IMR-90 (cell line): ENCODE measurements around the gene CDC5L. TPM values are rescaled to one million over a fixed set of nuclear protein-coding genes. Genes with fewer than 3 reads are reported as not detected.

Experiments
- ATAC-seq: fragments of 200-7000 bp; cut with Tn5 transposase; 2 replicates; pipeline ENCODE4 v1.9.1; 2020; ENCODE audit warnings: low read depth, mild to moderate bottlenecking, moderate library complexity
- BruUV-seq: library from RNA; stranded (reverse); fragments of 400-500 nt; replicated peaks from 2 replicates; lab custom pipeline; 2021; lab: Mats Ljungman, UMichigan
- CTCF ChIA-PET: fragments of 300-600 bp; formaldehyde crosslinking; extraction: SDS; loops from one replicate; lab custom pipeline; 2021; ENCODE audit warnings: antibody characterized with exemption; lab: Yijun Ruan, JAX
- POLR2A ChIA-PET: fragments of 300-600 bp; sonication (Branson Sonifier 250); formaldehyde crosslinking; loops from one replicate; lab custom pipeline; 2022; ENCODE audit warnings: antibody characterized with exemption; ENCODE audit not compliant: unreplicated experiment; lab: Charles Lee
- DNase-seq: peaks from one replicate; pipeline ENCODE4 v3.0.0; 2013
- H2AFZ ChIP-seq: replicated peaks from 2 replicates; pipeline ENCODE3; 2013; ENCODE audit warnings: low read length, mild to moderate bottlenecking; ENCODE audit not compliant: poor library complexity
- H2AK5ac ChIP-seq: 2 replicates; pipeline ENCODE4 v1.6.1; 2013; ENCODE audit warnings: low read depth, low read length, inconsistent platforms
- H2AK9ac ChIP-seq: replicated peaks from 2 replicates; pipeline ENCODE3; 2013; ENCODE audit warnings: mild to moderate bottlenecking, low read depth, low read length, moderate library complexity; ENCODE audit not compliant: poor library complexity
- H2BK120ac ChIP-seq: 2 replicates; pipeline ENCODE4 v1.6.1; 2013; ENCODE audit warnings: low read depth, low read length, inconsistent platforms
- H2BK15ac ChIP-seq: 3 replicates; pipeline ENCODE4 v1.6.1; 2013; ENCODE audit warnings: low read depth, low read length, inconsistent platforms
- H2BK20ac ChIP-seq: 2 replicates; pipeline ENCODE4 v1.6.1; 2013; ENCODE audit warnings: low read depth, mild to moderate bottlenecking, inconsistent platforms, low read length, moderate library complexity
- H2BK5ac ChIP-seq: 2 replicates; pipeline ENCODE4 v1.6.1; 2013; ENCODE audit warnings: mild to moderate bottlenecking, low read depth, low read length, inconsistent platforms; ENCODE audit not compliant: poor library complexity, severe bottlenecking
- H3K14ac ChIP-seq: replicated peaks from 2 replicates; pipeline ENCODE4 v1.6.1; 2013; ENCODE audit warnings: low read depth, low read length, inconsistent platforms
- H3K18ac ChIP-seq: 2 replicates; pipeline ENCODE4 v1.6.1; 2013; ENCODE audit warnings: low read depth, low read length, control low read depth
- H3K23ac ChIP-seq: 2 replicates; pipeline ENCODE4 v1.6.1; 2013; ENCODE audit warnings: low read depth, low read length, inconsistent platforms
- H3K27ac ChIP-seq: 2 replicates; pipeline ENCODE4 v1.5.1; 2013; ENCODE audit warnings: mild to moderate bottlenecking, control low read depth, low read length; ENCODE audit not compliant: insufficient read depth
- H3K27me3 ChIP-seq: 2 replicates; pipeline ENCODE4 v1.6.1; 2013; ENCODE audit warnings: low read length; ENCODE audit not compliant: control insufficient read depth, insufficient read depth
- H3K36me3 ChIP-seq: 2 replicates; pipeline ENCODE4 v1.6.1; 2013; ENCODE audit warnings: low read length, mixed read lengths; ENCODE audit not compliant: control insufficient read depth, insufficient read depth
- H3K4ac ChIP-seq: 2 replicates; pipeline ENCODE4 v1.6.1; 2013; ENCODE audit warnings: low read depth, low read length, inconsistent platforms
- H3K4me1 ChIP-seq: 2 replicates; pipeline ENCODE4 v1.6.1; 2013; ENCODE audit warnings: low read length, mixed read lengths; ENCODE audit not compliant: control insufficient read depth, insufficient read depth
- H3K4me2 ChIP-seq: 2 replicates; pipeline ENCODE4 v1.6.1; 2013; ENCODE audit warnings: low read depth, mild to moderate bottlenecking, control low read depth, low read length, moderate library complexity
- H3K4me3 ChIP-seq: 2 replicates; pipeline ENCODE4 v1.5.1; 2013; ENCODE audit warnings: low read depth, mild to moderate bottlenecking, control low read depth, low read length, moderate library complexity; ENCODE audit not compliant: insufficient read depth
- H3K56ac ChIP-seq: 2 replicates; pipeline ENCODE4 v1.6.1; 2013; ENCODE audit warnings: low read length, inconsistent platforms; ENCODE audit not compliant: insufficient read depth; ENCODE audit errors: extremely low read depth
- H3K79me1 ChIP-seq, 2 experiments: 2 replicates each; pipeline ENCODE4 v1.6.1; 2013; ENCODE audit warnings: low read length in 2 of 2, inconsistent platforms in 1 of 2, low read depth in 1 of 2
- H3K9ac ChIP-seq: 2 replicates; pipeline ENCODE4 v1.6.1; 2013; ENCODE audit warnings: low read depth, low read length, control low read depth
- H3K9me1 ChIP-seq: 2 replicates; pipeline ENCODE4 v1.6.1; 2013; ENCODE audit warnings: low read length, inconsistent platforms; ENCODE audit not compliant: insufficient read depth
- H3K9me3 ChIP-seq: 2 replicates; pipeline ENCODE4 v1.6.1; 2013; ENCODE audit warnings: low read length; ENCODE audit not compliant: control insufficient read depth, insufficient read depth
- H4K20me1 ChIP-seq: 2 replicates; pipeline ENCODE4 v1.6.1; 2013; ENCODE audit warnings: low read length, inconsistent platforms; ENCODE audit not compliant: insufficient read depth
- H4K5ac ChIP-seq: 2 replicates; pipeline ENCODE4 v1.6.1; 2013; ENCODE audit warnings: mild to moderate bottlenecking, low read depth, low read length, control low read depth
- H4K8ac ChIP-seq, 2 experiments: 2 replicates each; pipeline ENCODE4 v1.6.1; 2013; ENCODE audit warnings: low read depth in 2 of 2, low read length in 2 of 2, control low read depth in 1 of 2, inconsistent platforms in 1 of 2
- H4K91ac ChIP-seq: 2 replicates; pipeline ENCODE4 v1.6.1; 2013; ENCODE audit warnings: low read depth, low read length, inconsistent platforms; ENCODE audit not compliant: insufficient read depth
- BHLHE40 ChIP-seq: fragments of 150-350 bp; IDR thresholded peaks from 2 replicates; pipeline ENCODE4 v1.6.1; 2016; ENCODE audit warnings: mild to moderate bottlenecking, low read depth, low read length
- CEBPB ChIP-seq: IDR thresholded peaks from 2 replicates; pipeline ENCODE4 v1.6.1; 2012; ENCODE audit warnings: low read depth, low read length, improper control_type of control experiment
- CHD1 ChIP-seq: IDR thresholded peaks from 2 replicates; pipeline ENCODE4 v1.6.1; 2012; ENCODE audit warnings: low read depth, low read length, improper control_type of control experiment
- FOS ChIP-seq: fragments of 150-350 bp; IDR thresholded peaks from 2 replicates; pipeline ENCODE4 v1.6.1; 2016; ENCODE audit warnings: low read depth, low read length
- MAFK ChIP-seq: IDR thresholded peaks from 2 replicates; pipeline ENCODE4 v1.6.1; 2012; ENCODE audit warnings: low read depth, low read length, improper control_type of control experiment
- MAZ ChIP-seq: IDR thresholded peaks from 2 replicates; pipeline ENCODE4 v1.6.1; 2012; ENCODE audit warnings: low read depth, mild to moderate bottlenecking, low read length, improper control_type of control experiment, moderate library complexity, borderline replicate concordance
- MXI1 ChIP-seq: IDR thresholded peaks from 2 replicates; pipeline ENCODE4 v1.6.1; 2012; ENCODE audit warnings: low read depth, mild to moderate bottlenecking, low read length, moderate library complexity, borderline replicate concordance
- NFE2L2 ChIP-seq: fragments of 150-350 bp; IDR thresholded peaks from 2 replicates; pipeline ENCODE4 v1.6.1; 2016; ENCODE audit warnings: low read depth, mild to moderate bottlenecking, low read length
- POLR2A ChIP-seq: IDR thresholded peaks from 2 replicates; pipeline ENCODE4 v1.6.1; 2012; ENCODE audit warnings: mild to moderate bottlenecking, low read depth, low read length
- RAD21 ChIP-seq: IDR thresholded peaks from 2 replicates; pipeline ENCODE4 v1.6.1; 2012; ENCODE audit warnings: low read length, improper control_type of control experiment
- RCOR1 ChIP-seq: IDR thresholded peaks from 2 replicates; pipeline ENCODE4 v1.6.1; 2012; ENCODE audit warnings: mild to moderate bottlenecking, low read length, improper control_type of control experiment; ENCODE audit not compliant: insufficient replicate concordance
- RFX5 ChIP-seq: IDR thresholded peaks from 2 replicates; pipeline ENCODE4 v1.8.0; 2012; ENCODE audit warnings: low read depth, mild to moderate bottlenecking, low read length, moderate library complexity
- SMC3 ChIP-seq: fragments of 150-350 bp; IDR thresholded peaks from 2 replicates; pipeline ENCODE4 v1.6.1; 2016; ENCODE audit warnings: low read depth, mild to moderate bottlenecking, antibody characterized with exemption, low read length, moderate library complexity
- WGBS, 2 experiments: methylation state at CpG; one replicate each; pipeline versions ENCODE4 v1.1.5 to v1.1.7; 2013; ENCODE audit warnings: missing lambda C conversion rate in 2 of 2; ENCODE audit not compliant: insufficient read length in 1 of 2; ENCODE audit errors: extremely low coverage in 2 of 2; 5-methylcytosine and 5-hydroxymethylcytosine counted together
- dilution Hi-C: fragments of 300-500 bp; cut with HindIII; formaldehyde crosslinking; loops from one replicate; pipeline ENCODE4 v1.14.3; 2018; ENCODE audit warnings: low sequenced_read_pairs; ENCODE audit not compliant: unreplicated experiment
- in situ Hi-C: fragments of 300-500 bp; cut with MboI; formaldehyde crosslinking; loops from 3 replicates; pipeline ENCODE4 v1.14.3; 2019; ENCODE audit warnings: low sequenced_read_pairs, inconsistent platforms, mixed read lengths
- intact Hi-C: fragments of 100-400 bp; cut with micrococcal nuclease; formaldehyde crosslinking; loops from 2 replicates; pipeline ENCODE4 v1.10.0; 2022
- polyA plus RNA-seq, 3 experiments: library from polyadenylated mRNA; depleted of rRNA; stranded (reverse); fragments of >200 nt; gene quantifications; 2 replicates each; pipeline ENCODE4 v1.2.3, GENCODE V29; 2012; ENCODE audit warnings: low replicate concordance in 1 of 3
- total RNA-seq: library from RNA; depleted of rRNA; stranded (reverse); fragments of >200 nt; gene quantifications from 2 replicates; pipeline ENCODE4 v1.2.3, GENCODE V29; 2012
- TF ChIP-seq, protein P1 (sequence below): fragments of 150-350 bp; IDR thresholded peaks from 2 replicates; pipeline ENCODE4 v1.6.1; 2017; ENCODE audit warnings: mild to moderate bottlenecking, antibody characterized with exemption, low read length, low read depth
- TF ChIP-seq, protein P2 (sequence below): conservative IDR thresholded peaks from 2 replicates; pipeline ENCODE4 v1.5.1; 2012; ENCODE audit warnings: mild to moderate bottlenecking, low read depth, low read length, improper control_type of control experiment
- TF ChIP-seq, protein P3 (sequence below): fragments of 150-350 bp; IDR thresholded peaks from 2 replicates; pipeline ENCODE4 v1.6.1; 2016; ENCODE audit warnings: low read depth, mild to moderate bottlenecking, low read length, moderate library complexity, borderline replicate concordance

Gene CDC5L
- total and polyA plus RNA-seq, 2 of the 4 experiments (the other 2 are of a cell fraction), result 9.9 to 17.7 TPM

DNA sequence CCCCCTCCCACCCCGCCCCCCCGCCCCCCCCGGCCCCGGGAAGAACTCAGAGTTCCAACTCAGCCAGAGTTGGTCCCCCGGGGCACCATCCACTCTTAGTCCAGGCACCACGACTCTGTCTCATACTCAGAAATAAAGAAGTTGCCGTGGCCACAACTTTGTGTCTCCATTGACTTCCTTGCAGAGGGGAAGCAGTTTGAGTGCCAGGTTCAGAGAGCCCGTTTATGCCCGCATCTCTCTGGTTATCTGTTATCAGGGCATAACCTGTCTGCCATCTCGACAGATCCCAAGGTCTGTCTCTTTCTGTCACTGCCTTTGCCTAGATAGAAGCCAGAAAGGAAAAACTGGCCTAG, 605 bp downstream of the CDC5L start:
- Histone ChIP-seq H2BK120ac (no peak overlapping the region), H3K9ac (peak overlapping the region; percentile 96), H2BK20ac (no peak overlapping the region), H2AK9ac (peak overlapping the region; percentile 60), H3K23ac (peak overlapping the region; percentile 93), H2AFZ (peak overlapping the region; percentile 96), H3K9me1 (peaks cover 6% of the 10 kb centered on the region), H3K4me3 (peak overlapping the region; percentile 73), H3K14ac (peak overlapping the region; percentile 87), H2BK15ac (no peak overlapping the region), H3K9me3 (no peaks in the 10 kb centered on the region), H3K56ac (no peak overlapping the region), H4K8ac (peak overlapping the region in 1 of 2 experiments; percentile 71; a peak in 2 of 4 replicates), H3K4ac (peak overlapping the region; percentile 69), H3K18ac (0 out of 2 replicates have a peak overlapping the region, but pooled peaks have one; percentile 17), H3K36me3 (peaks cover 11% of the 10 kb centered on the region), H2AK5ac (no peak overlapping the region), H3K4me2 (peak overlapping the region; percentile 100), H4K20me1 (peaks cover 16% of the 10 kb centered on the region), H4K5ac (0 out of 2 replicates have a peak overlapping the region, but pooled peaks have one; percentile 6), H3K27me3 (peaks cover 2% of the 10 kb centered on the region; the same call in 1 of the 2 replicates), H2BK5ac (peak overlapping the region; percentile 27), H3K79me1 (peaks cover 13 to 42% of the 10 kb centered on the region in 2 experiments), H4K91ac (no peak overlapping the region), H3K27ac (peak overlapping the region; percentile 94), H3K4me1 (peaks cover 4% of the 10 kb centered on the region; the same call in 1 of the 2 replicates)
- intact Hi-C loops, result no loop called here
- dilution Hi-C loops, result no loop called here
- no TSS peak for BruUV-seq
- WGBS, 2 experiments, result 10% methylated on average over 4 of the region's 10 CpGs; no CpG with 5 or more reads in 1 of the 2 experiments
- CTCF ChIA-PET, result no interaction called here
- DNase-seq, result no peak
- ATAC-seq, result no peak
- POLR2A ChIA-PET, result no interaction called here
- TF ChIP-seq SMC3 (no peak), CHD1 (no peak), NFE2L2 (no peak), BHLHE40 (no peak), MAFK (no peak), RAD21 (no peak), MAZ (no peak), POLR2A (no peak), CEBPB (no peak), FOS (no peak), RCOR1 (no peak), RFX5 (no peak), MXI1 (no peak)
- TF ChIP-seq, protein P1, sequence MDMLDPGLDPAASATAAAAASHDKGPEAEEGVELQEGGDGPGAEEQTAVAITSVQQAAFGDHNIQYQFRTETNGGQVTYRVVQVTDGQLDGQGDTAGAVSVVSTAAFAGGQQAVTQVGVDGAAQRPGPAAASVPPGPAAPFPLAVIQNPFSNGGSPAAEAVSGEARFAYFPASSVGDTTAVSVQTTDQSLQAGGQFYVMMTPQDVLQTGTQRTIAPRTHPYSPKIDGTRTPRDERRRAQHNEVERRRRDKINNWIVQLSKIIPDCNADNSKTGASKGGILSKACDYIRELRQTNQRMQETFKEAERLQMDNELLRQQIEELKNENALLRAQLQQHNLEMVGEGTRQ, result no peak
- TF ChIP-seq, protein P2, sequence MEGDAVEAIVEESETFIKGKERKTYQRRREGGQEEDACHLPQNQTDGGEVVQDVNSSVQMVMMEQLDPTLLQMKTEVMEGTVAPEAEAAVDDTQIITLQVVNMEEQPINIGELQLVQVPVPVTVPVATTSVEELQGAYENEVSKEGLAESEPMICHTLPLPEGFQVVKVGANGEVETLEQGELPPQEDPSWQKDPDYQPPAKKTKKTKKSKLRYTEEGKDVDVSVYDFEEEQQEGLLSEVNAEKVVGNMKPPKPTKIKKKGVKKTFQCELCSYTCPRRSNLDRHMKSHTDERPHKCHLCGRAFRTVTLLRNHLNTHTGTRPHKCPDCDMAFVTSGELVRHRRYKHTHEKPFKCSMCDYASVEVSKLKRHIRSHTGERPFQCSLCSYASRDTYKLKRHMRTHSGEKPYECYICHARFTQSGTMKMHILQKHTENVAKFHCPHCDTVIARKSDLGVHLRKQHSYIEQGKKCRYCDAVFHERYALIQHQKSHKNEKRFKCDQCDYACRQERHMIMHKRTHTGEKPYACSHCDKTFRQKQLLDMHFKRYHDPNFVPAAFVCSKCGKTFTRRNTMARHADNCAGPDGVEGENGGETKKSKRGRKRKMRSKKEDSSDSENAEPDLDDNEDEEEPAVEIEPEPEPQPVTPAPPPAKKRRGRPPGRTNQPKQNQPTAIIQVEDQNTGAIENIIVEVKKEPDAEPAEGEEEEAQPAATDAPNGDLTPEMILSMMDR, result no peak
- TF ChIP-seq, protein P3, sequence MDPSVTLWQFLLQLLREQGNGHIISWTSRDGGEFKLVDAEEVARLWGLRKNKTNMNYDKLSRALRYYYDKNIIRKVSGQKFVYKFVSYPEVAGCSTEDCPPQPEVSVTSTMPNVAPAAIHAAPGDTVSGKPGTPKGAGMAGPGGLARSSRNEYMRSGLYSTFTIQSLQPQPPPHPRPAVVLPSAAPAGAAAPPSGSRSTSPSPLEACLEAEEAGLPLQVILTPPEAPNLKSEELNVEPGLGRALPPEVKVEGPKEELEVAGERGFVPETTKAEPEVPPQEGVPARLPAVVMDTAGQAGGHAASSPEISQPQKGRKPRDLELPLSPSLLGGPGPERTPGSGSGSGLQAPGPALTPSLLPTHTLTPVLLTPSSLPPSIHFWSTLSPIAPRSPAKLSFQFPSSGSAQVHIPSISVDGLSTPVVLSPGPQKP, result no peak
- in situ Hi-C loops, result no loop called here
